ENCODE data around the gene OR10H5.
"Not testable (repeated sequence)": the region's sequence is repeated elsewhere in the genome, so short reads cannot be mapped to it uniquely, and the experiment has no call there.

The OR10H5 gene

DNA sequence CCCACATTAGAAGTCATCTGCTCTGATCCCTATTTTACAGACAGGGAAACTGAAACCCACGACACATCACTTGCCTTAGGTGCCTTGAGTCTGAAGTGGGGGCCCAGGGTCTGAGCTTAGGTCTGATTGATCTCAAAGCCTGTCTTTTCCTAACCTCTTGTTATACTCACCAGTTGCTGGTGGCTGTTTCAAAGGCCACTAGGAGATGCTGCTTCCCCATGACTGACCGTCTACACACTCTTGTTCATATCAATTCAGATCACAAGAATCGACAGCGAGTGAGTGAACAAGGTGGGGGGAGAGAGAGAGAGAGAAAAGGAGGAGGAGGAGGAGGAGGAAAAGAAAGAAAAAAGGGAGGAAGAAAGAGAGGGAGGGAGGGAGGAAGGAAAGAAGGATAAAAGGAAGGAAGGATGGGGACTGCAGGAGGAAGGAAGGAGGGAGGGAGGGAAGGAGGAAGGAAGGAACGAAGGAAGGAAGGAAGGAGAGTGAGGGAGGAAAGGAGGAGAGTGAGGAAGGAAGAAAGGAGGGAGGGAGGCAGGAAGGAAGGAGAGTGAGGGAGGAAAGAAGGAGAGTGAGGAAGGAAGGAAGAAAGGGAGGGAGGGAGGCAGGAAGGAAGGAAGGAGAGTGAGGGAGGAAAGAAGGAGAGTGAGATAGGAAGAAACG is 24.7 kb downstream of the OR10H5 start:
- peak; percentile 89 for DNase-seq

- DNase-seq, result peak; percentile 63
Measured at GRCh38 chr19:15813916-15814315, 26.5 kb downstream of the OR10H5 start.

DNA sequence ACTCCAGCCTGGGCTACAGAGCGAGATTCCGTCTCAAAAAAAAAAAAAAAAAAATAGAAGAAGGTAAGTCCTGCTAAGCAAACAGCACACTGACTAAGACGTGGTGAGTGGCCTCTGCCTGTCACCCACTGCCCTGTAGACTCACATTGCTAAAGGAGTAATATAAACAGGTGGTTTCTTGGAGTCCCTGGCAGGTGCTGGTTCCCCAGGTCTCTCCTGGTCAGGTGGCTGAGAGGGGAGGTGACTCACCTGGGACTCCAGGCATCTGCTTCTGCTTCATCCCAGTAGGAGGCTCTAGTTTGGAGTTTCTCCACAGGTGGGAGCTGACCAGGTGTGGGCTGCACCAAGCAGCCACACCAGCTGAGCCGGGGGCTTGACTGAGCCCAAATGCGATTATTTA is 27.8 kb downstream of the OR10H5 start, which contains the start of gene OR10H1:
Gene OR10H1 (minus strand): TSS at position 359 of the 400 bp plus-strand sequence. CDS start 7,627 bp downstream, outside the sequence.
- no peak for DNase-seq

- DNase-seq, result no peak
Measured at GRCh38 chr19:15820646-15821045, 33.2 kb downstream of the OR10H5 start.

DNA sequence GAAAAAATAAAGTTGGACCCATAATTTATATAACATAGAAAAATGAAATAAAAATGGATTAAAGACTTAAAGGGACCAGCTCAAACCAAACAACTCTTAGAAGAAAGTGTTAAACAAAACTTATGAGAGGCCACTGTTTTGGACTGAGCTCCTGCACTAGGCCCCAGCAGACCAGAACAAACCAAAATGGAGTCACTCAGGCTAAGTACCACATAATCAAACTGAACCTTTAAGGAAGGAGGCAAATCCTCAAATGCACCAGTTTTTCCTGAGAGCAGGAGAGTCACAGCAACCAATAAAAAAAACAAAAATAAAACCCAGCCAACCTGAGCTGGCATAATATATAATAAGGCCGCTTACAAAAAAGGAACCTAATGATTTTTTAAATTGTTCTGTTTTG is 38.3 kb downstream of the OR10H5 start:
- DNase-seq, result no peak

GRCh38 chr19:15828121-15828610 is 40.7 kb downstream of the OR10H5 start:
- DNase-seq, result peak; percentile 62

- DNase-seq, result peak; percentile 73
Measured at GRCh38 chr19:15828611-15829305, 41.3 kb downstream of the OR10H5 start.

GRCh38 chr19:15829306-15829698 is 41.8 kb downstream of the OR10H5 start:
- no peak for DNase-seq

DNA sequence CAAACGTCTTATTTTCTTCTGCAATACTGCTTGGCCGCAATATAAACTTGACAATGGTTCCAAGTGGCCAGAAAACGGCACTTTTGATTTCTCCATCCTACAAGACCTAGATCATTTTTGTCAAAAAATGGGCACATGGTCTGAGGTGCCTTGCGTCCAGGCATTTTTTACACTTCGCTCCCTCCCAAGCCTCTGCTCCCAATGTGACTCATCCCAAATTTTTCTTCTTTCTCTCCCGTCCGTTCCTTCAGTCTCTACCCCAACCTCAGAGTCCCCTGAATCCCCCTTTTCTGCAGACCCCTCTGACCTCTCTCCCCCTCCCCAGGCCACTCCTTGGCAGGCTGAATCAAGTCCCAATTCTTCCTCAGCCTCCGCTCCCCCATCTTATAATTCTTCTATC is 42.3 kb downstream of the OR10H5 start:
- no peak for DNase-seq

- no peak for DNase-seq
Measured at GRCh38 chr19:15831626-15832025, 44.2 kb downstream of the OR10H5 start.

GRCh38 chr19:15834232-15834631 is 46.8 kb downstream of the OR10H5 start:
- peak; percentile 56 for DNase-seq

- peak; percentile 85 for DNase-seq
Measured at GRCh38 chr19:15835565-15836329, 48.3 kb downstream of the OR10H5 start.

- DNase-seq, result peak; percentile 100
Measured at GRCh38 chr19:15836330-15837220, 49.1 kb downstream of the OR10H5 start.

- no peak for DNase-seq
Measured at GRCh38 chr19:15837221-15837731, 49.8 kb downstream of the OR10H5 start.

DNA sequence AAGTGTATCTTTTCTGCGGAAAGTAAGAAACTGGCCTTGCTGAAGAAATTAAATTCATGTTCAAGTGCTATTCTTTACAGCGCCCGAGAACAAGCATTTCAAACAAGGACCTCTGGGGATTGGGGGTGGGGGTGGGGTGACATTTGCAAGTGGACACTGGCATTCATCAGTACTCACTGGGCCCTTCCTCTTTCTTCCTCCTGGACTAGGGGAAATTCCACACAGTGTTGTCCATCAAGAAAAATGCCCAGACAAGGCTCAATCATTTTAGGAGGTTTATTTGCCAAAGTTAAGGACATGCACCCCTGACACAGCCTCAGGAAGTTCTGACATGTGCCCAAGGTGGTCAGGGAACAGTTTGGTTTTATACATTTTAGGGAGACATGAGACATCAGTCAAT is 50.9 kb downstream of the OR10H5 start:
- DNase-seq, result no peak

GRCh38 chr19:15839888-15840287 is 52.4 kb downstream of the OR10H5 start:
- DNase-seq, result not testable (repeated sequence)

DNA sequence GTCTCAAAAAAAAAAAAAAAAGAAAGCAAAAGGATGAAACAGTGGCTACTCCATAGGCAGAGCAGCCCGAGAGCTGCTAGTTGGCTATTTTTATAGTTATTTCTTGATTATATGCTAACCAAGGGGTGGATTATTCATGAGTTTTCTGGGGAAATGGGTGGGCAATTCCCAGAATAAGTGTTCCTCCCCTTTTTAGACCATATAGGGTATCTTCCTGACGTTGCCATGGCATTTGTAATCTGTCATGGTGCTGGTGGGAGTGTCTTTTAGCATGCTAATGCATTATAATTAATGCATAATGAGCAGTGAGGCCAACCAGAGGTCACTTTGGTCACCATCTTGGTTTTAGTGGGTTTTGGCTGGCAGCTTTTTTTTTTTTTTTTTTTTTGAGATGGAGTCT is 53.4 kb downstream of the OR10H5 start:
- DNase-seq, result no peak

- DNase-seq, result no peak
Measured at GRCh38 chr19:15841875-15842569, 54.6 kb downstream of the OR10H5 start.

GRCh38 chr19:15843203-15843893 is 55.9 kb downstream of the OR10H5 start:
- DNase-seq, result peak; percentile 72

GRCh38 chr19:15843894-15844222 is 56.4 kb downstream of the OR10H5 start:
- not testable (repeated sequence) for DNase-seq

- no peak for DNase-seq
Measured at GRCh38 chr19:15846923-15847322, 59.5 kb downstream of the OR10H5 start.

All from hematopoietic multipotent progenitor cell treated with erythropoietin and hydrocortisone succinate and interleukin-3 and kit ligand, for 4 days (in vitro differentiated cells).